Measurements from ENCODE around the gene PDZK1IP1. TPM values are rescaled to one million over a fixed set of nuclear protein-coding genes. Genes with fewer than 3 reads are reported as not detected.
A peak's percentile ranks its signal among the peaks of the same experiment; 100 is the strongest.
"Not testable (repeated sequence)": the region's sequence is repeated elsewhere in the genome, so short reads cannot be mapped to it uniquely, and the experiment has no call there.

The PDZK1IP1 gene
- total RNA-seq, 6 experiments from 2014 or later, result not detected

- Mint-ChIP-seq H3K36me3 (ENCODE audit: low read depth) (no peaks in the 10 kb centered on the region), H3K9me3 (no peaks in the 10 kb centered on the region), H3K4me1 (ENCODE audit: low read depth) (peaks cover 6% of the 10 kb centered on the region; the same call in 1 of the 2 replicates), H3K27me3 (ENCODE audit: insufficient read depth) (peaks cover 21% of the 10 kb centered on the region), H3K4me3 (no peak overlapping the region), H3K27ac (no peak overlapping the region)
- no peak for DNase-seq
- TF ChIP-seq CTCF (IDR thresholded peaks at IDR 0.05), result no peak
Observed at GRCh38 chr1:47198214-47198613, 8.4 kb upstream of the PDZK1IP1 start.

DNA sequence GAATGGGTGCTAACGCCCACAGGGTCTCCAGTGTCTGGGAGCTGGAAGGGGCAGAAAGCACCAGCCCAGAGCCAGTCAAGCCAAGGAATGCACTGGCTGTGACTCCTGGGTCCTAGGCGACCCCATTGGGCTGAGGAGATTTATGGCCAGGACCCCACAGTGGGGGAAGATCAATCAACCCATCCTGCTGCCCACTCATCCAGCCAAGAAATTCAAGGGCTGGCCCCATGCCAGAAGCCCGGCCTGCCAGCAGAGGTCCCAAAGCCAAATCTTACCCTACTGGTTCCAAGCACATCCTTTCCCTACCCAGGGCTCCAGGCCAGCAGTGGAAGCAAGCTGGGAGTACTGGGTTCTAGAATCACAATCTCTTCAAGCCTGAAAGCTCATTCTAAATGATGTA lies 6.8 kb upstream of the PDZK1IP1 start:
- H3K27ac Mint-ChIP-seq, result no peak overlapping the region
- no peak for DNase-seq
- H3K4me1 Mint-ChIP-seq (ENCODE audit: low read depth), result peaks cover 19% of the 10 kb centered on the region
- no peak for TF ChIP-seq CTCF (IDR thresholded peaks at IDR 0.05)
- peaks cover 24% of the 10 kb centered on the region for H3K27me3 Mint-ChIP-seq (ENCODE audit: insufficient read depth)
- no peaks in the 10 kb centered on the region for H3K9me3 Mint-ChIP-seq
- no peaks in the 10 kb centered on the region for H3K36me3 Mint-ChIP-seq (ENCODE audit: low read depth)
- no peak overlapping the region for H3K4me3 Mint-ChIP-seq

- not testable (repeated sequence) for DNase-seq; H3K36me3 Mint-ChIP-seq (ENCODE audit: low read depth); H3K4me3 Mint-ChIP-seq; H3K27ac Mint-ChIP-seq; H3K9me3 Mint-ChIP-seq
- Mint-ChIP-seq H3K27me3 (ENCODE audit: insufficient read depth) (peaks cover 27% of the 10 kb centered on the region), H3K4me1 (ENCODE audit: low read depth) (peaks cover 26% of the 10 kb centered on the region)
Observed at GRCh38 chr1:47195981-47196380, 6.1 kb upstream of the PDZK1IP1 start.

DNA sequence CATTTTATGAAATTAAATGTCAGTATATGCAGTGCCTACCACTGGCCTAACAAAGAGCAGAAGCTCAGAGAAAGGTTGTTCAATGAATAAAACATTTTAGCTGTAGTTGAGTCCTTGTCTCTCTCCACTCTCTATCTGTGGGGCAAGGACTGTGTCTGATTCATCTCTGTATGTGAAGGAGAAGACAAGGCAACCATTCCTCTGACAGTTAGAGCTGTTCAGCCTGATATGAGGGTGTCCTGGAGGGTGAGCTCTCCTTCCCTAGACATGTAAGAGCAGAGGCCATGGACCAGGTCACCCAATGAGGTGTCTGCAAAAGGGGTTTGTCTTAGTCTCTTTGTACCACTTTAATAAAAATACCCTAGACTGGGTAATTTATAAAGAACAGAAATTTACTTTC lies 4.5 kb upstream of the PDZK1IP1 start:
- Mint-ChIP-seq H3K27me3 (ENCODE audit: insufficient read depth) (peaks cover 24% of the 10 kb centered on the region), H3K27ac (no peak overlapping the region), H3K4me3 (no peak overlapping the region), H3K36me3 (ENCODE audit: low read depth) (no peaks in the 10 kb centered on the region), H3K4me1 (ENCODE audit: low read depth) (peaks cover 37% of the 10 kb centered on the region), H3K9me3 (no peaks in the 10 kb centered on the region)
- TF ChIP-seq CTCF (IDR thresholded peaks at IDR 0.05), result no peak
- DNase-seq, result no peak

DNA sequence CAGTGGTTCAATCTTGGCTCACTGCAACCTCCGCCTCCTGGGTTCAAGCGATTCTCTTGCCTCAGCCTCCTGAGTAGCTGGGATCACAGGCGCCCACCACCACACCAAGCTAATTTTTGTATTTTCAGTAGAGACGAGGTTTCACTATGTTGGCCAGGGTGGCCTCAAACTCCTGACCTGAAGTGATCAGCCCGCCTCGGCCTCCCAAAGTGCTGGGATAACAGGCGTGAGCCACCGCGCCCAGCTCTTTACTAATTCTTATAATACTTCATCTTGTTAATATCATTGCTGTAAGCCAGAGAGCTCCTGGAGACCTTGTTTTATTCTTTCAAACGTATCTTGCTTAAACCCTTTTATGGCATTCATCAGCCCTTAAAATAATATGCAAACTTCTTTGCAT lies 3.7 kb upstream of the PDZK1IP1 start:
- not testable (repeated sequence) for H3K4me3 Mint-ChIP-seq; H3K36me3 Mint-ChIP-seq (ENCODE audit: low read depth); H3K9me3 Mint-ChIP-seq; DNase-seq; H3K27ac Mint-ChIP-seq
- Mint-ChIP-seq H3K4me1 (ENCODE audit: low read depth) (peaks cover 33% of the 10 kb centered on the region), H3K27me3 (ENCODE audit: insufficient read depth) (peaks cover 18% of the 10 kb centered on the region)

DNA sequence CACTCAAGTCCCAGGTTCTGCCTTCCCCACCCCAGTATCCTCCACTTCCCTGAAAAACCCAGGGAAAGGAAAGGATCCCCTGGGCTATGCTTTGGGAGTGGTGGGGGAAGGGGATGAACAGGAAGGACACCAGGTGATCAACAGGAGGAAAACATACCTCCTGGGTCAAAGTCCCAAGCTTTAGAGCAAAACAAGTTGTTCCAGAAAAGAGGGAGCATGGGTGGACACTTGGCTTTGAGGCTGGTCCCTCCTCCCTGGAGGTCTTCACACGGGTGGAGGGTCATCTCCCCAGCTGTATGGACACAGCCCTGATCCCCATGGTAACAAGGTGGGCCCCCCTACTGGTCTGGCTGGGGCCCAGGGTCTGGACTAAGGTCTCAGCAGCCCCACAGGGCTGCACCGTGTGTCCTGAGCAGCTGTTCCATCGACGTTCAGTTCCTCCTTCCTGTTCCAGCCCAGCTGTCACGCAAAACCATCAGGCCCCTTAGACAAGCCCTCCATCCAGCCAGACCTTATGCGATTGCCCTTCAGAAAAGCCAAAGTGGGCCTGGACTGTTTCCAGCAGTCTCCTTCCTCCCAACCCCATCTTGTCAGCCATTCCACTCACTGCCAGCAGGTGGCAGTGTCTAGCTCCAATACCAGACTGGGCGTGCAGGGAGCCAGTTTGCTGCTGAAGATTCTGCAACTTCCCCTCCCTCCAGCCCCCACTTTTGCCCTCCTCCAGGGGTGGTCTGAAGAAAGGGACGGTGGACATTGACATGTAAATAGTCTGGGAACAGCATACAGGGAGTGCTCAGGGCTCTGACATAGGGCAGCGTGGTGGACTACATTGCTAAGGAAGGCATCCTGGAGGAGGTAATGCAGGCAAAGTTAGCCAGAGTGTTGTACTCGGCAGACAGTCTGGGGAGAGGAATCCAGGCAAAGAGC lies 2.9 kb upstream of the PDZK1IP1 start:
- peak; percentile 96 for TF ChIP-seq CTCF (IDR thresholded peaks at IDR 0.05)
- H3K4me1 Mint-ChIP-seq (ENCODE audit: low read depth), result peaks cover 32% of the 10 kb centered on the region
- peak; percentile 45 for DNase-seq
- no peaks in the 10 kb centered on the region for H3K9me3 Mint-ChIP-seq
- peaks cover 11% of the 10 kb centered on the region for H3K27me3 Mint-ChIP-seq (ENCODE audit: insufficient read depth)
- no peak overlapping the region; the same call in 1 of the 2 replicates for H3K4me3 Mint-ChIP-seq
- H3K36me3 Mint-ChIP-seq (ENCODE audit: low read depth), result no peaks in the 10 kb centered on the region
- H3K27ac Mint-ChIP-seq, result no peak overlapping the region

Data from HFFc6 (cell line).